ENCODE results near the gene SIPA1L3. TPM values are rescaled to one million over a fixed set of nuclear protein-coding genes. Genes with fewer than 3 reads are reported as not detected.

SIPA1L3 gene
- total RNA-seq, 3 donors from 2014 or later: 9.6 to 29.8 (median 28.5) TPM

DNA sequence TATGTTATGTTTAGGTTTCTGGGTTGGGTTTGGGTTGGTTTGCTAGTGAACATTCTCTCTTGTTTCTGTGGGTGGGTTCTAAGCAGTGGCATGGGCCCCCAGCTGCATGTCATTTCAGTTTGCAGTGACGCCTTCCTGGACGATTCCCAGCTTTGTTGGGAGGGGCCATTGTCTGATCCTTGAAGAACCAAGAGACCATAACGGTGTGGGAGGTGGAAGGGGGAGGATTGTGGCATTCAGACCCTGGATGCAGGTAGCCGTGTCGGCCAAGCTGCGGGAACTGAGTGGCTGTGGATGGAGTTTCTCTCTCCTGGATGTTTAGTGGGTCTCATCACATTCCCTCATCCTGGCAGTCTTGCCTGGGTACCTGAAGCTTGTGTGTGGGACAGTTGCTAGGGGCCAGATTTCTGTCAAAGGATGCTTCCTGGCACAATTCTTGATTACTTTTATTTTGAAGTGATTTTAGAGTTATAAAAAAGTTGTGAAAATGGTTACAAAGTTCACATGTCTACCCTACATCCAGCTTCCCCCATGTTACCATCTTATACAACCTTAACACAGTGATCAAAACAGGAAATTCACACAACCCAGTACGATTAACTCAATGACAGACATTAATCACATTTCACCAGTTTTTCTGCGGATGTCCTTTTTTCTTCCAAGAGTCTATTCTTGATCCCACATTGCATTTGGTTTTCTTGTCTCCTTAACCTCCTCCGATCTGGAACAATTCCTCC lies 123.8 kb downstream of the SIPA1L3 start:
- TF ChIP-seq POLR2AphosphoS5 (IDR thresholded peaks at IDR 0.05) (no peak), POLR2A (IDR thresholded peaks at IDR 0.05) (no peak), CTCF (IDR thresholded peaks at IDR 0.05) (no peak)
- intact Hi-C loops (cut with DNase I; ENCODE audit: low total_unique reads): no loop called here
- Histone ChIP-seq H3K27ac (no peak overlapping the region), H3K4me1 (no peaks in the 10 kb centered on the region), H3K36me3 (no peaks in the 10 kb centered on the region), H3K4me3 (no peak overlapping the region), H3K9me3 (no peaks in the 10 kb centered on the region), H3K27me3 (no peaks in the 10 kb centered on the region)
- no peak for DNase-seq (ENCODE audit: low spot score in 2 of 2)

GRCh38 chr19:38031423-38031770 lies 124.4 kb downstream of the SIPA1L3 start:
- intact Hi-C loops (cut with DNase I; ENCODE audit: low total_unique reads): no loop called here
- Histone ChIP-seq H3K9me3 (no peaks in the 10 kb centered on the region), H3K36me3 (no peaks in the 10 kb centered on the region), H3K27me3 (no peaks in the 10 kb centered on the region), H3K4me3 (no peak overlapping the region), H3K27ac (no peak overlapping the region), H3K4me1 (no peaks in the 10 kb centered on the region)
- TF ChIP-seq CTCF (IDR thresholded peaks at IDR 0.05): no peak
- TF ChIP-seq POLR2A (IDR thresholded peaks at IDR 0.05): no peak
- TF ChIP-seq POLR2AphosphoS5 (IDR thresholded peaks at IDR 0.05): no peak
- DNase-seq (ENCODE audit: low spot score in 2 of 2): no peak

- no peaks in the 10 kb centered on the region for H3K36me3 ChIP-seq
- intact Hi-C loops (cut with DNase I; ENCODE audit: low total_unique reads): no loop called here
- no peaks in the 10 kb centered on the region for H3K9me3 ChIP-seq
- no peaks in the 10 kb centered on the region for H3K4me1 ChIP-seq
- no peak for DNase-seq (ENCODE audit: low spot score in 2 of 2)
- no peaks in the 10 kb centered on the region for H3K27me3 ChIP-seq
- TF ChIP-seq CTCF (IDR thresholded peaks at IDR 0.05) (no peak), POLR2A (IDR thresholded peaks at IDR 0.05) (no peak), POLR2AphosphoS5 (IDR thresholded peaks at IDR 0.05) (no peak)
- no peak overlapping the region for H3K27ac ChIP-seq
- H3K4me3 ChIP-seq: no peak overlapping the region
Observed at GRCh38 chr19:38032151-38032550, 125.1 kb downstream of the SIPA1L3 start.

DNA sequence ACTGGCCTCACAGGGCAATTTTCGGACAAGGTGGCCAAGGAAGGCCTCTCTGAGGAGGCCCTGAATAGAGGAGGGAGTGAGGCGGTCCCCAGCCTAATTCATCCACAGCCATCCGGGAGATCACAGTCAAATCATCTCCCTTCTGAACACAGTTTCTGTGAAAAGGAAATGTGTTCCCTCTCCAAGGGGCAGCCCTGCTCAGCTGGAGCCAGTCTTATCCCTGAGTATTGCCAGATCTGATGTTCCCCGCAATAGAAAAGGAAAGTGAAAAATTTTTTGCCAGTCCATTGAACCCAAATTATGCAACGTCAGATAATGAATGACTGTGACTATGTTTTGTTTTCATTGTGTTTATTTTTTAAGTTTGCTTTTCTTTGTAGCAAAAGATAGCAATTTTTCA lies 125.9 kb downstream of the SIPA1L3 start:
- H3K9me3 ChIP-seq: no peaks in the 10 kb centered on the region
- DNase-seq (ENCODE audit: low spot score in 2 of 2): no peak
- no peaks in the 10 kb centered on the region for H3K36me3 ChIP-seq
- H3K27ac ChIP-seq: no peak overlapping the region
- no peak overlapping the region for H3K4me3 ChIP-seq
- intact Hi-C loops (cut with DNase I; ENCODE audit: low total_unique reads): no loop called here
- H3K27me3 ChIP-seq: no peaks in the 10 kb centered on the region
- H3K4me1 ChIP-seq: no peaks in the 10 kb centered on the region
- TF ChIP-seq CTCF (IDR thresholded peaks at IDR 0.05) (no peak), POLR2A (IDR thresholded peaks at IDR 0.05) (no peak), POLR2AphosphoS5 (IDR thresholded peaks at IDR 0.05) (no peak)

DNA sequence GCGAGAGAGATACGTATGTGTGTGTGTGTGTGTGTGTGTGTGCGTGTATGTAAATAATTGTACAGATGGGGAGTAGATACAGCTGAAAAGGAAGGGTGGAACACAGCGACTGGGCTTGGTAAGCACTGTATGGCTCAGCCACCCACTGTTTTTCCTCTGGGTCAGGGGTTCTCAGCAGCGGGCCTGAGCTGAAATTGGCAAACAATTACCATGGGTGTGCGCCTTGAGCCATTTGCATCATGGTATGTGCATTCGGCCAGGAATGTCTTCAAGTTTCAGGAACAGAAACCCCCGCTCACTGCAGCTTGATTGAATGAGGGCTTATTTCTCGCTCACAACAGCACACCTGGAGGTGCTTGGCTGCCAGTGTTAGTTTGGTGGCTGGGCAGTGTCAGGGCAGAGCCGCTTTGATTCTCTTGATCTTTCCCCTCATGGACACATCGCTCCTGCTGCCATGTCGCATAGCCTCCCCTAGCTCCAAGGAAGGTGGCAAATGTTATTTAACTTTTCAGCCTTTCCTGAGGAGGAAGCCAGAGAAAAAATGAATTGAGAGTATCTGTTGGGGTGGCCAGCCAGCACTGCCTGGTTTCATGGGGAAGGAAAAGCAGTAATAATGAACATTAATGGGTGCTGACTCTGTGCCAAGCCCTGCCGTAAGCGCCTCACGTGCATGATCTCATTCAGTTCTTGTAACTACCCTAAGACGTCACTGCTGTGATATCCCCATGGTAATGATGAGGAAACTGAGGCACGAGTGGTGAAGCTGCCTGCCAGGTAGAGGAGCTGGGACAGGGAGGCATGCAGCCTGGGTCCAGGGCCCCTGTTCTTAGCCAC lies 126.9 kb downstream of the SIPA1L3 start:
- H3K27me3 ChIP-seq: no peaks in the 10 kb centered on the region
- no peaks in the 10 kb centered on the region for H3K9me3 ChIP-seq
- no peak for DNase-seq (ENCODE audit: low spot score in 2 of 2)
- H3K4me3 ChIP-seq: no peak overlapping the region
- intact Hi-C loops (cut with DNase I; ENCODE audit: low total_unique reads): no loop called here
- TF ChIP-seq POLR2AphosphoS5 (IDR thresholded peaks at IDR 0.05) (no peak), CTCF (IDR thresholded peaks at IDR 0.05) (peak in 1 of 3 donors; percentile 14)
- H3K36me3 ChIP-seq: no peaks in the 10 kb centered on the region
- peak overlapping the region in 1 of 2 donors; percentile 50 for H3K27ac ChIP-seq
- H3K4me1 ChIP-seq: no peaks in the 10 kb centered on the region

Data from breast epithelium (tissue), 4 donors.